GM12864 (cell line): ENCODE results near the gene TJAP1.

ENCODE experiments used
- DNase-seq: peaks from one replicate; pipeline ENCODE4 v3.0.0-alpha.2; 2011; ENCODE audit warnings: low read depth
- H3K4me3 ChIP-seq: 2 replicates; pipeline ENCODE4 v1.5.1; 2011; ENCODE audit warnings: mild to moderate bottlenecking, low read depth, low read length, control low read depth
- CTCF ChIP-seq: IDR thresholded peaks from 2 replicates; pipeline ENCODE4 v1.5.1; 2011; ENCODE audit warnings: low read depth, mild to moderate bottlenecking, moderate library complexity, low read length, control low read depth, inconsistent platforms; ENCODE audit errors: missing control alignments

TJAP1 gene

GRCh38 chr6:43502666-43503065, 25.3 kb downstream of the TJAP1 start:
- TF ChIP-seq CTCF, result no peak
- DNase-seq, result no peak
- no peak overlapping the region for H3K4me3 ChIP-seq

- DNase-seq, result no peak
- no peak for TF ChIP-seq CTCF
- H3K4me3 ChIP-seq, result no peak overlapping the region
These were observed 26.1 kb downstream of the TJAP1 start for GRCh38 chr6:43503443-43503842.

- no peak for TF ChIP-seq CTCF
- DNase-seq, result no peak
- H3K4me3 ChIP-seq, result no peak overlapping the region
These were observed 27.6 kb downstream of the TJAP1 start for GRCh38 chr6:43504756-43505593.

GRCh38 chr6:43505718-43506117, 28.3 kb downstream of the TJAP1 start:
- no peak for DNase-seq
- no peak for TF ChIP-seq CTCF
- H3K4me3 ChIP-seq, result no peak overlapping the region

- no peak for TF ChIP-seq CTCF
- DNase-seq, result no peak
- H3K4me3 ChIP-seq, result no peak overlapping the region
These were observed 28.8 kb downstream of the TJAP1 start for GRCh38 chr6:43506171-43506570.

GRCh38 chr6:43506667-43507471, 29.5 kb downstream of the TJAP1 start:
- H3K4me3 ChIP-seq, result no peak overlapping the region
- TF ChIP-seq CTCF, result peak; percentile 97
- peak; percentile 58 for DNase-seq
